Endothelial cell of umbilical vein (primary cell): ENCODE results near the gene LFNG.
"Not testable (repeated sequence)": the region's sequence is repeated elsewhere in the genome, so short reads cannot be mapped to it uniquely, and the experiment has no call there.

Source experiments
- CTCF ChIP-seq, 2 donors: IDR thresholded peaks; 1 replicate in 1 of 2; 2 replicates in 1 of 2; pipeline ENCODE4 v1.5.1; 2011; ENCODE audit warnings: low read length in 2 of 2, mild to moderate bottlenecking in 2 of 2, moderate library complexity in 2 of 2, control low read depth in 1 of 2, inconsistent platforms in 1 of 2, low read depth in 1 of 2; ENCODE audit not compliant: insufficient read depth in 1 of 2; ENCODE audit errors: extremely low read depth in 1 of 2
- EZH2 ChIP-seq: IDR thresholded peaks from 2 replicates; pipeline ENCODE4 v1.6.1; 2012; ENCODE audit warnings: borderline replicate concordance, low read depth, mild to moderate bottlenecking, moderate library complexity, low read length, inconsistent platforms; ENCODE audit not compliant: severe bottlenecking
- POLR2A ChIP-seq: IDR thresholded peaks from 2 replicates; pipeline ENCODE4 v1.6.1; 2012; ENCODE audit warnings: low read depth, mild to moderate bottlenecking, control low read depth, low read length
- POLR2AphosphoS5 ChIP-seq: IDR thresholded peaks from 2 replicates; pipeline ENCODE4 v1.6.1; 2012; ENCODE audit warnings: low read depth, mild to moderate bottlenecking, control low read depth, low read length, moderate library complexity; ENCODE audit not compliant: insufficient read depth

GRCh38 chr7:2532816-2533215, 13.2 kb downstream of the LFNG start:
- not testable (repeated sequence) for TF ChIP-seq EZH2; CTCF (IDR thresholded peaks at IDR 0.05; ENCODE audit: extremely low read depth in 1 of 2, insufficient read depth in 1 of 2, low read depth in 1 of 2, low read length in 2 of 2); POLR2A; POLR2AphosphoS5
